Panc1 (cell line): ENCODE results near the gene PLCG2. TPM values are rescaled to one million over a fixed set of nuclear protein-coding genes. Genes with fewer than 3 reads are reported as not detected.

Source experiments
- ATAC-seq: fragments of 200-7000 bp; cut with Tn5 transposase; 2 replicates; pipeline ENCODE4 v1.9.1; 2020; ENCODE audit warnings: mild to moderate bottlenecking, moderate library complexity
- BruUV-seq: library from RNA; stranded (reverse); fragments of 400-500 nt; replicated peaks from 2 replicates; lab custom pipeline; 2021; lab: Mats Ljungman, UMichigan
- CTCF ChIA-PET: fragments of 300-600 bp; sonication (Branson Sonifier 250); formaldehyde crosslinking; loops from one replicate; lab custom pipeline; 2022; ENCODE audit warnings: antibody characterized with exemption; lab: Charles Lee
- POLR2A ChIA-PET: fragments of 300-600 bp; sonication (Branson Sonifier 250); formaldehyde crosslinking; loops from one replicate; lab custom pipeline; 2022; ENCODE audit warnings: antibody characterized with exemption; lab: Charles Lee
- DNase-seq: peaks from one replicate; pipeline ENCODE4 v3.0.0-alpha.2; 2010; ENCODE audit warnings: low read depth, low spot score
- H3K27ac ChIP-seq: 2 replicates; pipeline ENCODE4 v1.5.1; 2011; ENCODE audit warnings: mild to moderate bottlenecking, low read length, inconsistent platforms
- H3K27me3 ChIP-seq: fragments of 200-500 bp; sonication (Bioruptor generic); 2 replicates; pipeline ENCODE4 v1.6.0; 2014; ENCODE audit warnings: low read length, inconsistent platforms; ENCODE audit not compliant: control insufficient read depth, insufficient read depth
- H3K36me3 ChIP-seq: fragments of 200-500 bp; sonication (Bioruptor generic); 2 replicates; pipeline ENCODE4 v1.5.1; 2014; ENCODE audit warnings: inconsistent platforms, mild to moderate bottlenecking, low read length, moderate library complexity; ENCODE audit not compliant: control insufficient read depth, insufficient read depth
- H3K4me1 ChIP-seq: 2 replicates; pipeline ENCODE4 v1.5.1; 2011; ENCODE audit warnings: inconsistent platforms, mild to moderate bottlenecking, low read length, moderate library complexity; ENCODE audit not compliant: control insufficient read depth, insufficient read depth
- H3K4me3 ChIP-seq, 2 experiments: 2 replicates each; pipeline ENCODE4 v1.5.1; 2011 to 2012; ENCODE audit warnings: low read depth in 2 of 2, low read length in 2 of 2, mild to moderate bottlenecking in 2 of 2, inconsistent platforms in 1 of 2, moderate library complexity in 1 of 2
- H3K9me3 ChIP-seq: fragments of 200-500 bp; sonication (Bioruptor generic); 2 replicates; pipeline ENCODE4 v1.5.1; 2014; ENCODE audit warnings: low read depth, mild to moderate bottlenecking, inconsistent platforms, low read length, moderate library complexity; ENCODE audit not compliant: control insufficient read depth, insufficient read depth
- POLR2AphosphoS5 ChIP-seq: IDR thresholded peaks from 2 replicates; pipeline ENCODE4 v1.6.1; 2012; ENCODE audit warnings: mild to moderate bottlenecking, low read depth, low read length, moderate library complexity
- SIN3A ChIP-seq: IDR thresholded peaks from 2 replicates; pipeline ENCODE4 v1.6.1; 2012; ENCODE audit warnings: low read depth, mild to moderate bottlenecking, low read length, moderate library complexity, borderline replicate concordance; ENCODE audit not compliant: insufficient read depth
- TCF7L2 ChIP-seq: IDR thresholded peaks from 2 replicates; pipeline ENCODE4 v1.6.1; 2011; ENCODE audit warnings: mild to moderate bottlenecking, low read depth, low read length, inconsistent platforms
- in situ Hi-C: cut with HindIII; loops from 2 replicates; pipeline ENCODE4 v1.10.0; 2016; ENCODE audit warnings: low sequenced_read_pairs, low pct_unique_long_range_greater_than_20kb
- intact Hi-C: fragments of 100-400 bp; cut with micrococcal nuclease; formaldehyde crosslinking; loops from one replicate; pipeline ENCODE4 v1.10.0; 2022; ENCODE audit not compliant: unreplicated experiment
- total RNA-seq: library from RNA; stranded (reverse); gene quantifications from one replicate; pipeline ENCODE4 v1.2.1, GENCODE V29; 2021; ENCODE audit not compliant: unreplicated experiment
- TF ChIP-seq, protein P1 (sequence below), 2 experiments: IDR thresholded peaks; 2 replicates each; pipeline ENCODE4 v1.6.1; 2011 to 2012; ENCODE audit warnings: low read depth in 2 of 2, control low read depth in 1 of 2, low read length in 1 of 2, mild to moderate bottlenecking in 1 of 2, moderate library complexity in 1 of 2; ENCODE audit not compliant: insufficient read depth in 1 of 2
- TF ChIP-seq, protein P2 (sequence below): fragments of 450-650 bp; IDR thresholded peaks from 2 replicates; pipeline ENCODE4 v1.5.1; 2017; ENCODE audit warnings: mild to moderate bottlenecking

The PLCG2 gene
- total RNA-seq, 1 experiment from 2014 or later: 10.8 TPM

DNA sequence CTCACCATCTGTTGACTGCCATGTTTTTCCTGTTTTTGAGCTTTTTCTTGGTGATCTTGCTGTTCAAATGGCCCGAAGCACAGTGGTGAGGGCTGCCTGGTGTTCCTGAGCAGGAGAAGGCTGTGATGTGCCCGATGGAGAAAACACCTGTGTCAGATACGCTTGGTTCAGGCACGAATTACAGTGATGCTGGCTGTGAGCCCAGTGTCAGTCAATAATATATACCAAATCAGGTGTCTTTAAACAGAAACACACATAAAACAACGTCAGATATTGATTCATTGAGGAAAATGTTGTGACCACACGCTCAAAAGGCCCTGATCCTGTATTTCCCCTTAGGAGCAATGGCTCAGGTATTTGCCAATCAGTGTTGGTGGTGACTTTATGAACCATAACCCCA lies 120.5 kb downstream of the PLCG2 start:
- Histone ChIP-seq H3K9me3 (no peaks in the 10 kb centered on the region), H3K36me3 (no peaks in the 10 kb centered on the region; the same call in 1 of the 2 replicates), H3K27me3 (no peaks in the 10 kb centered on the region), H3K4me3 (no peak overlapping the region), H3K27ac (no peak overlapping the region), H3K4me1 (no peaks in the 10 kb centered on the region)
- DNase-seq: no peak
- POLR2A ChIA-PET: no interaction called here
- in situ Hi-C loops: no loop called here
- intact Hi-C loops: no loop called here
- ATAC-seq: no peak
- BruUV-seq: no TSS peak
- TF ChIP-seq TCF7L2 (no peak), SIN3A (no peak), POLR2AphosphoS5 (no peak)
- TF ChIP-seq, protein P1, sequence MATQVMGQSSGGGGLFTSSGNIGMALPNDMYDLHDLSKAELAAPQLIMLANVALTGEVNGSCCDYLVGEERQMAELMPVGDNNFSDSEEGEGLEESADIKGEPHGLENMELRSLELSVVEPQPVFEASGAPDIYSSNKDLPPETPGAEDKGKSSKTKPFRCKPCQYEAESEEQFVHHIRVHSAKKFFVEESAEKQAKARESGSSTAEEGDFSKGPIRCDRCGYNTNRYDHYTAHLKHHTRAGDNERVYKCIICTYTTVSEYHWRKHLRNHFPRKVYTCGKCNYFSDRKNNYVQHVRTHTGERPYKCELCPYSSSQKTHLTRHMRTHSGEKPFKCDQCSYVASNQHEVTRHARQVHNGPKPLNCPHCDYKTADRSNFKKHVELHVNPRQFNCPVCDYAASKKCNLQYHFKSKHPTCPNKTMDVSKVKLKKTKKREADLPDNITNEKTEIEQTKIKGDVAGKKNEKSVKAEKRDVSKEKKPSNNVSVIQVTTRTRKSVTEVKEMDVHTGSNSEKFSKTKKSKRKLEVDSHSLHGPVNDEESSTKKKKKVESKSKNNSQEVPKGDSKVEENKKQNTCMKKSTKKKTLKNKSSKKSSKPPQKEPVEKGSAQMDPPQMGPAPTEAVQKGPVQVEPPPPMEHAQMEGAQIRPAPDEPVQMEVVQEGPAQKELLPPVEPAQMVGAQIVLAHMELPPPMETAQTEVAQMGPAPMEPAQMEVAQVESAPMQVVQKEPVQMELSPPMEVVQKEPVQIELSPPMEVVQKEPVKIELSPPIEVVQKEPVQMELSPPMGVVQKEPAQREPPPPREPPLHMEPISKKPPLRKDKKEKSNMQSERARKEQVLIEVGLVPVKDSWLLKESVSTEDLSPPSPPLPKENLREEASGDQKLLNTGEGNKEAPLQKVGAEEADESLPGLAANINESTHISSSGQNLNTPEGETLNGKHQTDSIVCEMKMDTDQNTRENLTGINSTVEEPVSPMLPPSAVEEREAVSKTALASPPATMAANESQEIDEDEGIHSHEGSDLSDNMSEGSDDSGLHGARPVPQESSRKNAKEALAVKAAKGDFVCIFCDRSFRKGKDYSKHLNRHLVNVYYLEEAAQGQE (IDR thresholded peaks at IDR 0.05; ENCODE audit: insufficient read depth in 1 of 2, low read depth in 2 of 2, low read length in 1 of 2): no peak
- TF ChIP-seq, protein P2, sequence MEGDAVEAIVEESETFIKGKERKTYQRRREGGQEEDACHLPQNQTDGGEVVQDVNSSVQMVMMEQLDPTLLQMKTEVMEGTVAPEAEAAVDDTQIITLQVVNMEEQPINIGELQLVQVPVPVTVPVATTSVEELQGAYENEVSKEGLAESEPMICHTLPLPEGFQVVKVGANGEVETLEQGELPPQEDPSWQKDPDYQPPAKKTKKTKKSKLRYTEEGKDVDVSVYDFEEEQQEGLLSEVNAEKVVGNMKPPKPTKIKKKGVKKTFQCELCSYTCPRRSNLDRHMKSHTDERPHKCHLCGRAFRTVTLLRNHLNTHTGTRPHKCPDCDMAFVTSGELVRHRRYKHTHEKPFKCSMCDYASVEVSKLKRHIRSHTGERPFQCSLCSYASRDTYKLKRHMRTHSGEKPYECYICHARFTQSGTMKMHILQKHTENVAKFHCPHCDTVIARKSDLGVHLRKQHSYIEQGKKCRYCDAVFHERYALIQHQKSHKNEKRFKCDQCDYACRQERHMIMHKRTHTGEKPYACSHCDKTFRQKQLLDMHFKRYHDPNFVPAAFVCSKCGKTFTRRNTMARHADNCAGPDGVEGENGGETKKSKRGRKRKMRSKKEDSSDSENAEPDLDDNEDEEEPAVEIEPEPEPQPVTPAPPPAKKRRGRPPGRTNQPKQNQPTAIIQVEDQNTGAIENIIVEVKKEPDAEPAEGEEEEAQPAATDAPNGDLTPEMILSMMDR: no peak
- CTCF ChIA-PET: no interaction called here

DNA sequence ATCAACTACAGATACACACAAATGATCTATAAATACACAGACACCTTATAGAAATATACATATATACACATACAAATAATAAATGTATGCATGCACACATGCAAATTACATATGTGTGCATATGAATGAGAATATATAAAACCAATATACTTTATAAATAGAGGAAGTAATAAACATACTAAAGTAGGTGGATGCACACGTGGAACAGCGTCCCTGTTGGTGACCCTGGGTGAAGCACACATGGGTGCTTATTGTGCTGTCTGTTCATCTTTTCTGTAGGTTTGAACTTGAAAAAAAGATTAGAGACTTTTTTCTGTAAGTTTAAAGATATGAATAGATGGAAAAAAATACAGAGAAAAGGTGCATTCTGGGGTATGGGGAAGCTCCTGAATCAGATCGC lies 120.9 kb downstream of the PLCG2 start:
- Histone ChIP-seq H3K9me3 (no peaks in the 10 kb centered on the region), H3K36me3 (no peaks in the 10 kb centered on the region; the same call in 1 of the 2 replicates), H3K27me3 (no peaks in the 10 kb centered on the region), H3K4me1 (no peaks in the 10 kb centered on the region), H3K27ac (no peak overlapping the region), H3K4me3 (no peak overlapping the region)
- DNase-seq (no peak), ATAC-seq (no peak)
- TF ChIP-seq TCF7L2 (no peak), SIN3A (no peak), POLR2AphosphoS5 (no peak)
- TF ChIP-seq, protein P2: no peak
- TF ChIP-seq, protein P1 (IDR thresholded peaks at IDR 0.05; ENCODE audit: insufficient read depth in 1 of 2, low read depth in 2 of 2, low read length in 1 of 2): no peak
- intact Hi-C loops (no loop called here), in situ Hi-C loops (no loop called here)
- no TSS peak for BruUV-seq
- ChIA-PET POLR2A (no interaction called here), CTCF (no interaction called here)
